HepG2 (cell line): Measurements from ENCODE around the gene CTSA. TPM values are rescaled to one million over a fixed set of nuclear protein-coding genes. Genes with fewer than 3 reads are reported as not detected.

Experiments used
- ATM ChIP-seq: fragments of 450-650 bp; IDR thresholded peaks from 2 replicates; pipeline ENCODE4 v1.7.1; 2017; ENCODE audit warnings: mild to moderate bottlenecking, borderline replicate concordance
- DMAP1 ChIP-seq: IDR thresholded peaks from 2 replicates; pipeline ENCODE4 v1.6.1; 2016
- DR1 ChIP-seq: sonication (generic); formaldehyde crosslinking; IDR thresholded peaks from 2 replicates; pipeline ENCODE4 v1.8.0; 2021; ENCODE audit warnings: mild to moderate bottlenecking, missing genetic modification reagents, inconsistent platforms
- GABPB1 ChIP-seq: IDR thresholded peaks from 2 replicates; pipeline ENCODE4 v1.6.1; 2016; ENCODE audit warnings: mild to moderate bottlenecking, missing genetic modification reagents, moderate library complexity, missing compliant biosample characterization
- HNF4G ChIP-seq, 2 experiments: sonication (generic) in 1 of 2; formaldehyde crosslinking in 1 of 2; IDR thresholded peaks; 2 replicates each; pipeline versions ENCODE4 v1.4.0 to v1.6.1; 2011 to 2020; ENCODE audit warnings: borderline replicate concordance in 2 of 2, low read depth in 2 of 2, mild to moderate bottlenecking in 2 of 2, low read length in 1 of 2, missing genetic modification reagents in 1 of 2, moderate library complexity in 1 of 2
- HOXA7 ChIP-seq: sonication (generic); formaldehyde crosslinking; IDR thresholded peaks from 2 replicates; pipeline ENCODE4 v1.8.1; 2022; ENCODE audit warnings: mild to moderate bottlenecking, missing genetic modification reagents, moderate library complexity
- IRX3 ChIP-seq: sonication (generic); formaldehyde crosslinking; IDR thresholded peaks from 2 replicates; pipeline ENCODE4 v1.8.1; 2023; ENCODE audit warnings: mild to moderate bottlenecking, low read depth, missing genetic modification reagents, borderline replicate concordance
- KDM3A ChIP-seq: IDR thresholded peaks from 2 replicates; pipeline ENCODE4 v1.6.1; 2018; ENCODE audit warnings: low read depth, missing compliant biosample characterization
- KDM5A ChIP-seq: fragments of 200-600 bp; sonication (generic); IDR thresholded peaks from 2 replicates; pipeline ENCODE4 v1.7.0; 2018; ENCODE audit warnings: antibody characterized with exemption, mild to moderate bottlenecking, low read length, borderline replicate concordance
- KLF9 ChIP-seq: IDR thresholded peaks from 2 replicates; pipeline ENCODE4 v1.6.1; 2016; ENCODE audit warnings: low read depth
- MEIS1 ChIP-seq: sonication (generic); formaldehyde crosslinking; IDR thresholded peaks from 2 replicates; pipeline ENCODE4 v1.9.0; 2021; ENCODE audit warnings: mild to moderate bottlenecking, missing genetic modification reagents, moderate library complexity, borderline replicate concordance
- ONECUT2 ChIP-seq: sonication (generic); formaldehyde crosslinking; IDR thresholded peaks from 2 replicates; pipeline ENCODE4 v1.4.0; 2020; ENCODE audit warnings: missing genetic modification reagents
- PTBP1 ChIP-seq: fragments of 200-400 bp; formaldehyde crosslinking; IDR thresholded peaks from 2 replicates; pipeline ENCODE4 v1.6.1; 2018; ENCODE audit warnings: low read length, low read depth; ENCODE audit not compliant: poor library complexity, severe bottlenecking
- RARA ChIP-seq: IDR thresholded peaks from 2 replicates; pipeline ENCODE4 v1.6.1; 2016; ENCODE audit warnings: missing genetic modification reagents, missing compliant biosample characterization
- SOX5 ChIP-seq: IDR thresholded peaks from 2 replicates; pipeline ENCODE4 v1.6.1; 2016; ENCODE audit warnings: borderline replicate concordance
- STAT5B ChIP-seq: sonication (generic); formaldehyde crosslinking; IDR thresholded peaks from 2 replicates; pipeline ENCODE4 v1.4.0; 2020; ENCODE audit warnings: missing genetic modification reagents
- TEAD3 ChIP-seq: optimal IDR thresholded peaks from 2 replicates; pipeline ENCODE3; 2016; ENCODE audit warnings: borderline replicate concordance
- ZNF18 ChIP-seq: sonication (generic); formaldehyde crosslinking; IDR thresholded peaks from 2 replicates; pipeline ENCODE4 v1.8.0; 2022; ENCODE audit warnings: mild to moderate bottlenecking, missing genetic modification reagents; ENCODE audit not compliant: insufficient replicate concordance
- ZNF296 ChIP-seq: sonication (generic); formaldehyde crosslinking; conservative IDR thresholded peaks from 2 replicates; pipeline ENCODE4 v1.5.0; 2020; ENCODE audit warnings: mild to moderate bottlenecking, missing genetic modification reagents
- ZNF329 ChIP-seq: sonication (generic); formaldehyde crosslinking; IDR thresholded peaks from 2 replicates; pipeline ENCODE4 v1.9.0; 2021; ENCODE audit warnings: low read depth, mild to moderate bottlenecking, missing genetic modification reagents
- ZNF546 ChIP-seq: sonication (generic); formaldehyde crosslinking; conservative IDR thresholded peaks from 2 replicates; pipeline ENCODE4 v1.8.1; 2023; ENCODE audit warnings: mild to moderate bottlenecking, missing genetic modification reagents
- ZNF557 ChIP-seq: sonication (generic); formaldehyde crosslinking; IDR thresholded peaks from 2 replicates; pipeline ENCODE4 v1.4.0; 2020; ENCODE audit warnings: missing genetic modification reagents
- ZNF687 ChIP-seq: sonication (generic); formaldehyde crosslinking; IDR thresholded peaks from 2 replicates; pipeline ENCODE4 v1.5.1; 2020; ENCODE audit warnings: mild to moderate bottlenecking, missing genetic modification reagents, moderate library complexity
- ZNF775 ChIP-seq: sonication (generic); formaldehyde crosslinking; IDR thresholded peaks from 2 replicates; pipeline ENCODE4 v1.4.0; 2020; ENCODE audit warnings: missing genetic modification reagents, mild to moderate bottlenecking, moderate library complexity, borderline replicate concordance
- ZNF788 ChIP-seq: sonication (generic); formaldehyde crosslinking; IDR thresholded peaks from 2 replicates; pipeline ENCODE4 v1.5.0; 2020; ENCODE audit warnings: mild to moderate bottlenecking, missing genetic modification reagents, borderline replicate concordance
- polyA plus RNA-seq, 8 experiments: library from polyadenylated mRNA; depleted of rRNA in 3 of 8; stranded (reverse) in 7 of 8; unstranded in 1 of 8; fragments of >200 nt; fragmentation: Illumina TruSeq in 4 of 8; extraction: Trizol in 4 of 8; gene quantifications; 2 replicates each; pipeline versions ENCODE4 v1.2.1 to v1.2.3, GENCODE V29; 2011 to 2016; ENCODE audit warnings: low read depth in 4 of 8, missing spikeins in 1 of 8, mixed read lengths in 1 of 8; ENCODE audit not compliant: insufficient read depth in 1 of 8
- total RNA-seq, 5 experiments: library from RNA; depleted of rRNA; stranded (reverse); fragments of >200 nt; fragmentation: Illumina TruSeq; extraction: Trizol; gene quantifications; 2 replicates each; pipeline ENCODE4 v1.2.3, GENCODE V29; 2016; ENCODE audit warnings: low read depth in 1 of 5

The CTSA gene
- total and polyA plus RNA-seq, 2 of the 13 experiments (the other 11 are each of a cell fraction or from before 2014, with no cell fraction given), result 202 to 231 TPM

GRCh38 chr20:45934586-45935415 lies 43.7 kb downstream of the CTSA start, which contains the start of gene PCIF1 (continued):
- TF ChIP-seq IRX3 (CRISPR knock-in tag), result peak; percentile 93
- TF ChIP-seq ZNF296 (CRISPR knock-in tag), result peak; percentile 88; the same call in 1 of the 2 replicates
- no peak for TF ChIP-seq ATM
- peak; percentile 51 for TF ChIP-seq RARA
- TF ChIP-seq ZNF546 (CRISPR knock-in tag), result peak; percentile 98
- TF ChIP-seq KDM3A (CRISPR knock-in tag), result peak; percentile 91
- peak; percentile 64; the same call in 1 of the 2 replicates for TF ChIP-seq KDM5A
- peak; percentile 85 for TF ChIP-seq DR1 (CRISPR knock-in tag)
- TF ChIP-seq ZNF329 (CRISPR knock-in tag), result peak; percentile 85; the same call in 1 of the 2 replicates
- peak; percentile 96 for TF ChIP-seq GABPB1 (CRISPR knock-in tag)
- TF ChIP-seq HOXA7, result no peak
- peak; percentile 90 for TF ChIP-seq ZNF18
- peak; percentile 46; the same call in 1 of the 2 replicates for TF ChIP-seq SOX5 (CRISPR knock-in tag)
- peak; percentile 95; the same call in 1 of the 2 replicates for TF ChIP-seq STAT5B
- TF ChIP-seq ZNF687 (CRISPR knock-in tag), result peak; percentile 92
- TF ChIP-seq PTBP1, result peak; percentile 97
- peak; percentile 97 for TF ChIP-seq DMAP1
- TF ChIP-seq ZNF788 (CRISPR knock-in tag), result peak; percentile 99; the same call in 1 of the 2 replicates
- TF ChIP-seq ZNF775 (CRISPR knock-in tag), result no peak
- TF ChIP-seq ONECUT2 (CRISPR knock-in tag), result peak; percentile 30; the same call in 1 of the 2 replicates
- peak; percentile 66 for TF ChIP-seq TEAD3 (CRISPR knock-in tag)
- TF ChIP-seq HNF4G (IDR thresholded peaks at IDR 0.05; ENCODE audit: borderline replicate concordance, low read depth, low read length), result peak; percentile 23; the same call in 1 of the 2 replicates
- TF ChIP-seq HNF4G (CRISPR knock-in tag; IDR thresholded peaks at IDR 0.05; ENCODE audit: borderline replicate concordance, low read depth), result peak; percentile 88; the same call in 1 of the 2 replicates
- peak; percentile 90; the same call in 1 of the 2 replicates for TF ChIP-seq MEIS1 (CRISPR knock-in tag)
- peak; percentile 48 for TF ChIP-seq KLF9 (CRISPR knock-in tag)
- peak; percentile 50; the same call in 1 of the 2 replicates for TF ChIP-seq ZNF557
